NCI-H345 treated with DMSO at 0.1 percent for 48 hours (cell line): ENCODE data around the gene SYT5.
"Not testable (repeated sequence)": the region's sequence is repeated elsewhere in the genome, so short reads cannot be mapped to it uniquely, and the experiment has no call there.

Experiments
- DNase-seq: peaks from one replicate; lab custom pipeline; 2025; ENCODE audit not compliant: unreplicated experiment; lab: John Stamatoyannopoulos, UW

Gene SYT5

DNA sequence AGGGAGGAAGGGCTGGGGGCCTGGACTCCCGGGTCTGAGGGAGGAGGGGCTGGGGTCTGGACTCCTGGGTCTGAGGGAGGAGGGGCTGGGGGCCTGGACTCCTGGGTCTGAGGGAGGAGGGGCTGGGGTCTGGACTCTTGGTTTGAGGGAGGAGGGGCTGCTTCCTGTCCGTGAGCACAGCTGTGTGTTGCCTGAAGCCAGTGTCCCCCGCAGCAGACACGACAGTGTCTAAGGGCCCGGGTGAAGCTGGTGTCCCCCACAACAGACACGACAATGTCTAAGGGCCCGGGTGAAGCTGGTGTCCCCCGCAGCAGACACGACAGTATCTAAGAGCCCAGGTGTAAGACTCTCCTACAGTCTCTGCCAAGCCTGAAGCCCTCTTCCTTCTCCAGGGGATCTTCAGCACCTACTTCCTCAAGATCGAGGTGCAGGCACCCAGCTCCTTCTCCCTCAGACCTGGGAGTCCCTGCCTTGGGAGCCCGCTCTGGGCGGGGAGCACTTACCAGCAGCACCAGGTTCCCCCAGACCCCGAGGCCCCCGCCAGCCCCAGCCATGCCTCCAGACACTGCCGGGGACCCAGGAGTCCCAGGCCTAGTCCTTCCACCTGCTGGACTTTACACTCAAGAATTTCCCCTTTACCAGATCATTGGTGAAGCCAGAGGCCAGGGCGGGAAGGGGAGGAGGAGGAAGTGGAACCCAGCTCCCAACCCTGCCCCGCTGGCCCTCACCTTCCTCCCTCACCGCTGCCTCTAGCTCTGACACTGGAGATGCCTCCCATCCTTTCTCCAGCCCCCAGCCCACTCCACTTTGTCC is 29.0 kb upstream of the SYT5 start, which contains the start of gene PTPRH:
Gene PTPRH (minus strand): TSS at position 622 of the 813 bp plus-strand sequence. CDS start 68 bp downstream, at position 554.
- DNase-seq = no peak

DNA sequence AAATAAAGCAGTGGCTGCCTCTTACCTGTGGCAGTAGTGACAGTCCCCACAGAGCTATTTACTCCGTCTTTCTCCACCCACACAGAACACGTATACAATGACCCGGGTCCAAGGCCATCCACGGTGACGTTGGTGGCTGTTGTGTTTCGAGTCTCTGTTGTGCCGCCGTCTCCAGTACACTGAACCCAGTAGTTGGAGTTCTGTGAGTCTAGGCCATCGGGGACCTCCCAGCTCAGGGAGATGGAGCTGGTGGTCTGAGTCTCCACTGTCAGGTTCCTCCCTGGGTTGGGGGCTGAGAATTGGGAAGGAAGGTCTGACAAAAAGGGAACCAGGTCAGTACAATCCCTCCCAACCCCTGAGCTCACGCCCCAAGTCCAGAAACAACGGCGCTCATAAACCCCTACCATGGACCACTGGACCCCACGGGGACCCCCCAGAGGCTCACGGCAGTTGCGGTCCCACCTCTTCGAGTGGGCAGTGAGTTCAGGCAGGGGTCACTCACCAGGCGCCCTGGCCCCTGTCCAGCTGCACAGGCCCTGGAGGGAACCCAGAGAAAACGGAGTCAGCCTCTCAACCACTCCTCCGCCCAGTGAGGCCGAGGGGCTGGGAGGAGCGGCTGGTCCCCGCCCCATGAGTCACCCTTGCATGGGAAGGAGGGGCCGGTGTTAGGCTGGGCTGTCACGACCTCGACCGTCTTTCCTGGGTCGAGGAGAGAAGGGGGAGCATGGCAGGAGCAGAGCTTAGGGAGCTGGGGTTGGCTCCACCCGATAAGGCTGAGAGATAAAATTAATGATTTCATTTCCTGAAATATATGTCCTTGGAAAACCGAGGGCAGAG is 26.8 kb upstream of the SYT5 start:
- no peak for DNase-seq

DNA sequence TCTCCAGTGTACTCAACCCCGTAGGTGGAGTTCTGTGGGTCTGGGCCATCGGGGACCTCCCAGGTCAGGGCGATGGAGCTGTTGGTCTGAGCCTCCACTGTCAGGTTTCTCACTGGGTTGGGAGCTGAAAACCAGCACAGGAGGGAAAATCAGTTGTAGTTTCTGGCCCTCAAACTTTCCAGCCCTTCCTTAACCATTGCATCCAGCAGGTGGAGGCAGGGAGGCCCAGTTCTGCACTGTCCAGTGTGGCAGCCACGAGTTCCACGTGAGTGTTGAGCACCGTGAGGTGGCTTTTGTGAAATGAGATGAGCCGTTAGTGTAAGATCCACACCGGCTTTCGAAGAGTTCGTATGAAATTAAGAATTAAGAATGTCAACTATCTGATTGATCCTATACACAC is 22.1 kb upstream of the SYT5 start:
- not testable (repeated sequence) for DNase-seq

DNA sequence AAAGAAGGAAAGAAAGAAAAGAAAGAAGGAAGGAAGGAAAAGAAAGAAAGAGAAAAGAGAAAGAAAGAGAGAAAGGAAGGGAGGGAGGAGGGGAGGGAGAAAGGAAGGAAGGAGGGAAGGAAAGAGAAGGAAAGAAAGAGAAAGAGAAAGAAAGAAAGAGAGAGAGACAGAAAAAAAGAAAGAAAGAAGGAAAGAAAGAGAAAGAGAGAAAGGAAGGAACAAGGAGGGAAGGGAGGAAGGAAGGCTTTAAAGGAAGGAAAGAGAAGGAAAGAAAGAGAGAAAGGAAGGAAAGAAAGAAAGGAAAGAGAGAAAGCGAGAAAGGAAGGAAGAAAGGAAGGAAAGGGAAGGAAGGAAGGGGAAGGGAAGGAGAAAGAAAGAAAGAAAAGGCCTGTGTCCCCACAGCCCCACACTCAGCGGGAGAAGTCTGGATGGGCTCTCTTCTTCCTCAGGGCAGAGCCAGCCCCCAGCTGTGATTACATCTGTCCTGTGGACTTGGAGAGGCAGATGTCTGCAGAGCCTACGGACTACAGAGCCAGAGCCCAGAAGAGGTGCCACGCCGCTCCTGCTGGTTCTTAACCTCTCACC is 19.6 kb upstream of the SYT5 start:
- no peak for DNase-seq

DNA sequence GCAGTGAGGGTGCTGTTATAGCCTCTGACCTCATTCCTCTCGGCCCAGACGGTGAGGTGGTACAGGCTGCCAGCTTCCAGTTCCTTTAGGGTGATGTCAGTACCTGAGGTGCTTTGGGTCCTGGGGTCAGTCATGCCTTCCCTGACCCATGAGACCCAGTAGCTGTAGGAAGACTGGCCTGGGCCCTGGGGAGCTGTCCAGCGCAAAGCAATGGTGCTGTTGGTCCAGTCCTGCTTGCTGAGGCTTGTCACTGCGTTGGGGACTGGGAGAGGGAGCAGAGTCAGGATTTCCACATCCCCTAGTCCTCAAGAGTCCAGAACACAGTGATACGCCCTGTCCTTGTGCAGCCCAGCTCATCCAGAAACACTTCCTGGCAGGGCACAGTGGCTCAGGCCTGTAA is 18.6 kb upstream of the SYT5 start:
- no peak for DNase-seq

DNA sequence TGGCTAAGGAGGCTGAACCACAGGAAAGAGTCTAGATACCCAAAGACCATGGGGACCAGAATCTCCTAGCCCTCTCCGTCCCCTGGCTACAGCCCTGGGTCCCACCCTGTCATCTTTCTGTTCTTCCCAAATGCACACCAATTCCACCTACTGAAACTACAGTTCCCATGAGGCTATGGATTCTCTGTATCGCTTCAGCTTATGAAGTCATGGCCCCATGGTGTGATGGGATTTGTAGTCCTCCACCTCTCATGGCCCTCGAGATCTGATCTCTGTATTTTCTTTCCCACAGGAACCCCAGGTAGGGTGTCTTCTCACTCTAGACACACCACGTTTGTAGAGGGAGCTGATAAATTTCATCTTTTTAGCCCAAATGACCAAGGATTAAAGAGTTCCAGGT is 17.4 kb upstream of the SYT5 start:
- no peak for DNase-seq

DNA sequence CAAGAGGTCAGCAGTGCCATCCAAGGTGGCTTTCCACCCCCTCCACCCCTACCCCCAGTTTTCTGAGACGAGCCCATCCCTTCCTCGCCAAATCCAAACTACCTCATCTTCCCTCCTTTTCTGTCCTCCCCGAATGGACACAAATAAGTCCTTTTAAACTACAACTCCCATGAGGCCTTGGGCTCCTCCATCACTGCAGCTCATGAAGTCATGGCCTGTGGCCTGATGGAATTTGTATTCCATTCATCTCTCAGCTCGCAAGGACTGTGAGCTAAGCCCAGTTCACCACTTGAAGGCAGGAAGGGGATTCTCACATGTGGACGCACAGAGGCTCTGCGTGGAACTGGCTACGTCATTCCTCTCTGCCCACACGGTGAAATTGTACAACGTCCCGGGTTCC is 16.7 kb upstream of the SYT5 start:
- no peak for DNase-seq

DNA sequence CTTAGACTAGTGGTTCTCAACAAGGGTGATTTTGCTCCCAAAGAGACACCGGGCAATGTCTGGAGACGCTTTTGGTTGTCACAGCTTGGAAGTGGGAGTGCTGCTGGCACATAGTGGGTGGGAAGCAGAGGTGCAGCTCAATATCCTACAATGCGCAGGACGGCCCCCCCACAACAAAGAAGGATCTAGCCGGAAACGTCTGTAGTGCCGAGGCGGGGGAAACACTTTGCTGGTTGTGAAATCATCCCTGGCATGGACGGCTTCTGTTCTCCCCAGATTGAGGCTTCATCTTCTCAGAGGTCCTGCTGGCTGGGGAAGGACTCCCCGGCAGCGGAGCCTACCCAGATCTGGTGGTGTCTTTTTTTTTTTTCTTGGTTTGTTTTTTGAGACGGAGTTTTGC is 13.4 kb upstream of the SYT5 start:
- DNase-seq = no peak

DNA sequence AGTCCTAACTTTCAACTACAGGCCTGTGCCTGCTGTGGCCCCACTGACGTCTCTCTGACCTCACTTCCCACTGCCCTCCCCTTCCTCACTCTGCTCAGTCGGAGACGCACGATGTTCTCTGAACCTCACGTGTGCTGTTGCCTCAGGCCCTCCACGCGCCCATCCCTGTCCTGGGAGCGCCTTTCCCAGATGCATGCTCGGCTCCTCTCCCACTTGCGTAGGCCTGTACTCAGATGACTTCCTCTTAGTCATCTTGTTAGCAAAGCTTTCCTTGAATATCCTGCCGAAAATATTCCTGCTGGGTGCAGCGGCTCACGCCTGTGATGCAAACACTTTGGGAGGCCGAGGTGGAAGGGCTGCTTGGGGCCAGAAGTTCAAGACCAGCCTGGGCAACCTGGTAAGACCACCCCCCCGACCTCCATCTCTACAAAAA is 9.3 kb upstream of the SYT5 start:
- DNase-seq = no peak

DNA sequence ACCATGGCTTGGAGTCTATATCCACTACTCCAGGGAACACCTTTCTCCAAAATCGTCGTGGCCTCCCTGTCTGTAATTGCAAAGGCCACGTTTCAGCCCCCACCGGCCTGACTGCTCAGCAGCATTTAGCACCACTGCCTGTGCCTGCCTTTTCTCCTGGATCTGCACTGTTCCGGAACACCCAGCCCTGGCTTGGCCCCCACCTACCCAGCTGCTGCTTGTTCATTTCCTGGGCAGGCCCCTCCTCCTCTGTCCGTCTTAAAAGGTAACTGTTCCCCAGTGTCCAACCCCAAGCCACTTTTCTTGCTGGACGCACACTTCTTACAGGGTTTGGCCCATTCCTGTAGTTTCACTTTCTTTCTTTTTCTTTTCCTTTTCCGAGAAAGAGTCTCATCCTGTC is 8.5 kb upstream of the SYT5 start:
- DNase-seq = no peak

DNA sequence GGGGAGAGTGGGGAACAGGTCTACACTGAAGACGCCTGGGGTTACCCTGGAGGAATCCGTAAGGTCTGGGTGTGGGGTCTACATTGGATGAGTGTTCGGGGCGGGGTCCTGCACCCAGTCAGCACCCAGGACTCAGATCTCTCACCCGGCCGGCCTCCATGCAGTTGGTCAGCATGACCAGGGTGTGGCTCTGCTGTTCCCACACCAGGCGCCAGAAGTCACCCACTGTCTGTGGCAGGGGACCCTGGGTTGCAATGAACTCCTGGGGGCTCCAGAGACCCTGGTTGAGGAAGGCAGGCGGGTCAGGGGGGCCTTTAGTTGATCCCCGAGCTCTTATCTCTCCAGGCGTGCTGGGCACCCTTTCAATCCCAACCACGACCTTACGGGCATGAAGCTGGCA is 6.0 kb upstream of the SYT5 start:
- no peak for DNase-seq

DNA sequence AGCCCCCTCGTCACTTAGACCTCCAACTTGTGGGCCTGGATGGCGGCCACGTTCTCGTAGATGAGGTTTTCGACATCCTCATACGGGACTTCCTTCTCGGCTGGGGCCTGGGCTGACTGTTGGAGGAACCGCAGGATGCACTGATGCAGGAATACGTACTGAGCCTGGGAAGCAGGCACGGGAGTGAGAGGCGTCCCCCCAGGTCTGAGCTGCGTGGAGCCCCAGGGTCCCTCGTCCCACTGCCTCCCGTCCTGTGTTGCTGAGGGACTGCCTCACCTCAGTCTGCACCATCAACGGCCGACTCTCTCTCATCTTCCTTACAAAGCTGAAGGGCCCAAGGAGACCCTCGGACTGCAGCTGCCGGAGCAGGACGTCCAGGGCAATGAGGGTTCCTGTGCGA is 1.7 kb upstream of the SYT5 start:
- no peak for DNase-seq

DNA sequence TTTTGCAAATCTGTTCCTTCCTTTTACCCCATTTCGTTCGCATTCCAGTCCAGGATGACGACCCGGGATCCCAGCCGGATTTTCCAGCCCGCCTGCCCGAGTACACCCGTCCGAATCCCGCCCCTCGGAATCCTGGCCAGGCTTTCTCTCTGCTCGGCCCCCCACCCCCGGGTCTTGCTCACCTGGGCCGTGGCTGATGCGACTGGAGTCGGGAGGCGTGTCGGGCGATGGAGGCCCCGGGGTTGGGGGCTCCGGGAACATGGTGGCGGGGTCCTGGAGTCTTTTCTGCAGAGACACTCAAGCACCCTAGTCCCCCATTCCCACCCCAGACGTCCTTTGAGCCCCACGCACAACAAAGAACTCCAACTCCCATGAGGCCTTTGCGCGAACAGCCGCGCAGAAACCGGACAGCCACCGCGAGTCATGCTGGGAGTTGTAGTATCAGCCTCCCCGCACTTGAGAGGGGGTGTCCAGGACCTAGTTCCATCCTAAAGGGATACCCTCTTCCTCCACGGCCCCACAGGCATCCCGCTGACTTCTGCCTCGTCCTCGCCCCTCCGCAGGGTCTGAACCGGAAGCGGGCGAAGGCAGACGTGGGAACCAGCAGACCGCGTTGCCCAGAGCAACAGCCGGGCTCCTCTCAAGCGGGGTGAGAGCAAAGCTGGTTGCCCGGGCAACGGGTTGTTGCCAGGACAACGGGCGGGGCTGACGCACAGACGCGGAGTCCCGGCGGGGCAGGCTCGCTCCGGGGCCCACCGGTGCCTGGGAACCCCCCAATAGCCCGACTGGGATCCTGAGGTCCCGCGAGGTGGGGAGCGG is 1.1 kb downstream of the SYT5 start:
- peak; percentile 82 for DNase-seq

DNA sequence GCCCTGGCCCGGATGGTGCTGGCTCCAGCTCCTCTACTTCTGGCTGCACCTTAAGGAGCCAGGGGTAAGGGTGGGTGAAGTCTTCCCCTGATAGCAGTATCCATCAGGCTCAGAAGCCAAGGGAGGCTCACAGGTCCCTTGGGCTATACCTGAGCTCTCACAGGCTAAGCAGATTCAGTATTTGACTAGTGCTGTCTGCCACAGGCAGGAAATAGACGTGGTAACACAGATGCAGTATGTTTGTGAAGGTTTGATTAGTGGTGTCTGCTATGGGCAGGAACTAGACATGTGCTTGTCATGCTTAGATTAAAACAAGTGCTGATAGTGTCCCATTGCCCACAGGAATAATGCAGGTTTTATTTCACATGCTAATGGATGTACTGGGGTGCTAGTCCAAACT is 4.0 kb downstream of the SYT5 start:
- no peak for DNase-seq

DNA sequence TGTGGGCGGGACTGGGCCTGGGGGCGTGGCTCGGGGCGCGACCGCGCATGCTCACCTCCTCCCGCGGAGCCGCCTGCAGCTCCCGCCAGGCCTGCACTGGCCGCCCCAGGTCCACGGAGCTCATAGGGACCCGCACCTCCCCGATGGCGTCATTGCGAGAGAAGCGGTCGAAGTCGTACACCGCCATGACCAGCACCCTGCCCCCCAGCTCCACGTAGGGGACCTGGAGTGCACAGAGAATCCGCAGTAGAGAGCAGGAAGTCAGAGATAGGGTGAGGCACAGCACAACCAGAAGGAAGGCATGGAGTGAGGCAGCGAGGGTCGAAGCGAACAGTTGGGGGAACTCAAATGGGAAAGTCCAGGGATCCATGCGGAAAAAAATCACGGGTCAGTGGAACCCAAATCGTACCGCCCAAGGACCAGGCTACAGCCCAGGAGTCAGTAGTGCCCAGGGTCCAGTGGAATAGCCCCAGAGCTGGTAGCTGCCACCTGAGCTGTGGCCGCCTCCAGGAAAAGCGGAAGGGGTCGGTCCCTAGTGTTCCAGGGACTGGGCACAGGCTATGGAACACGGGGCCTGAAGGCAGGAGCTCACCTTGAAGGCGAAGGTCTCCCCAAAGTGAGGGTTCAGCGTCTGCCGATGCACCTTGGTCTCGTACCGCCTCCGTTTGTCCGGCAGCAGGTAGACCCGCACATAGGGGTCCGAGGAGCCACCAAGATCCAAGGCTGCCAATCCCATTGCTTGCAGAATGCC is 4.8 kb downstream of the SYT5 start:
- DNase-seq = no peak

DNA sequence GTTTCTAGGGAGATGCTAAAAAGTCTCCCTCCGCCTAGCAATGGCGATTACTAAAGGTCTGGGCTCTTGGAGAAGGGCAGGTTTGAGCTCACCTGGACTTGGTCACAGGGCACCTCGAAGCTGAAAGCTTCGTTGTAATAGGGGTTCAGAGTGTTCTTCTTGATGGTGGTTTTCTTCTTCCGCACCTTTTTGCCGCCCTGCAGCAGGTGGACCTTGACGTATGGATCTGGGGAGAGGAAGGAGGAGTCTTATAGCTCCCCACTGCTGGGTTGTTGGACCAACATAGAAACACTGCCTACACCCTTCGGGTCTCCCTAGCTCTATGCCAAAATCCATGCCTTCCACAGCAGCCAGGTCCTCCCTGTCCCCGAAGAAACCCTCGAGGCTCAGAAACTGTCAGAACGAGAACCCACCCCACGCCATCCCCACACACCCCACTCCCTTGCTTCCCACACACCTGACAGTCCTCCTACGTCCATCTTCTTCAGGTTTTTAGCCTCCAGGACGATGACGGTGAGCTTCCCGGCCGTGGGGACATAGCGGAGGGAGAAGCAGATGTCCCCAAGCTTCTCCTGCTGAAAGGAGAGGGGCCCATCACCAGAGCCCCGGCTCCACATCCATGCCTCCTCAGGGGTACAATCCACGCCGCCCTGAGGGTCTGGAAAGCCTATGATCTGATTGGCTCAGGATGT is 5.5 kb downstream of the SYT5 start:
- DNase-seq = no peak

DNA sequence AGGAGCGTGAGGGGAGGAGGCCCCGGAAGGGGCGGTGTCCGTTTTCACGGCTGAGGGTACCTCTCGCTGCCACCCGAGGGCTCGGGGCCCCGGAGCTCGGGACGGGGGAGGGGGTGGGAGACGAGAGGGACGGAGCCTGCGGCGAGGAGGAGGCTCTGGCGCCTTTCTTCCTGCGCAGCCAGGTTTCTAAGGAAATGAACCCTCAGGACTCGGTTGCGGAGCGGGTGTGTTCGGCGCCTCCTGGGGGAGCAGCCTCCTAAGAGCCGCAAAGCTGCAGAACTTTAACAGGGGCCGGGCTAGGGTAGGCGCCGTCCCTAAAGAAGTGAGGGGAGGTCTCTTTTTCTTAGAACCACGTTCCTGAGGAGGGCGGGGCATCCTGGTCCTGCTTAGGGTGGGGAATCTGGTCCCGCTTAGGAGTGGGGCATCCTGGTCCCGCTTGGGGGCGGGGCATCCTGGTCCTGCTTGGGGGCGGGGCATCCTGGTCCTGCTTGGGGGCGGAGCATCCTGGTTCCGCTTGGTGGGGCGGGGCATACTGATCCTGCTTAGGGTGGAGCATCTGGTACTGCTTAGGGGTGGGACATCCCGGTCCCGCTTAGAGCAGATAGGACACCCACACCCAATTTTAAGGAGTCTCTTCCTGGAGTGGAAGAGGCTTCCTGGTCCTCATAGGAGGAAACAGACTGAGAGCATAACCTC is 6.2 kb downstream of the SYT5 start:
- no peak for DNase-seq

DNA sequence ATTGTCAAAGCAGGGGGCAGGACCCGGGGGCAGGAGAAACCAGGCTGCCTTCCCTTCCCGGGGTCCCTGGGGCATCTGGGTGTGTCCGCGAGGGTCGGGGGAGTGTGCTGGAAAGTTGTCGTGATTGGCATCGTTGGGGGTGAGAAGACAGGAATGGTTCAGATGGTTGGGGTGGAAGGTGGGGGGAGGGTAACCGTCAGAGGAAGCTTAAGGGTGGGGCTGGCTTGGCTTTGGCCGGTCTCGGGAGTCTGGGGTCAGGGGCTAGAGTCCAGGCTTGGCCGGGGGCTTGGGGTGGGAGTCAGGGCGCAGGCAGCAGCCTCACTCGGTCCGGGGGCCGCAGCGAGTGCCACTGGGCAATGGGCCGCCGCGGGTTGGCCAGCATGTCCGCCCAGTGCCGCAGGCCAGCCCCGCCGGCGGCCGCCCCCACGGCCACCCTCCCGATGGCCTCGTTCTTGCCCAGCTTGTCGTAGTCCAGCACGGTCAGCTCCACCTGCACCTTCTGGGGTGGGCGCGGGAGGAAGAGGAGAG is 6.8 kb downstream of the SYT5 start:
- DNase-seq = no peak

DNA sequence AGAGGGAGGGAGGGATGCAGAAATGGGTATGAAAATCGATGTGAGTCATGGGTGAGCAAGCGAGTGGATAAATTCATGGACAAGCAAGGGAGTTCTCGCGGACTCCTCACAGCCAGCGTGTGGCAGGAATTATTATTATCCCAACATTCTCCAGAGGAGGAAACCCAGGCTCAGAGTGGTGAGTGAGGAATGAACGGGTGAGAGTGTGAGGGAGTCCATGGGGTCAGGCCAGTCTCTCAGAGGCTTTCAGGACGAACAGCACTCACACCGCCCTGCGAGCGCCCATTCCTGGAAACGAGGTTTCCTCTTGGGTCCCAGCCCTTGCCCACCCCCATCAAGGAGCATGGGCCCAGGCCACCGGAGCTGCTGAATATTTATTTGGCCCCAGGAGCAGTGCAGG is 7.3 kb downstream of the SYT5 start:
- DNase-seq = no peak
